Epidermal melanocyte (primary cell): Measurements from ENCODE around the gene SPAG6.
"Not testable (repeated sequence)": the region's sequence is repeated elsewhere in the genome, so short reads cannot be mapped to it uniquely, and the experiment has no call there.

Experiments
- DNase-seq: peaks from one replicate; pipeline ENCODE4 v3.0.0; 2011; ENCODE audit warnings: low spot score; ENCODE audit not compliant: insufficient read length

The SPAG6 gene

GRCh38 chr10:22345301-22346095 is at the start of gene SPAG6:
SPAG6 (plus strand) TSS chr10:22345496; CDS start chr10:22345612, 116 bp downstream.
- DNase-seq, result no peak

- no peak for DNase-seq
These were observed 44.1 kb upstream of the SPAG6 start for GRCh38 chr10:22301193-22301592.

DNA sequence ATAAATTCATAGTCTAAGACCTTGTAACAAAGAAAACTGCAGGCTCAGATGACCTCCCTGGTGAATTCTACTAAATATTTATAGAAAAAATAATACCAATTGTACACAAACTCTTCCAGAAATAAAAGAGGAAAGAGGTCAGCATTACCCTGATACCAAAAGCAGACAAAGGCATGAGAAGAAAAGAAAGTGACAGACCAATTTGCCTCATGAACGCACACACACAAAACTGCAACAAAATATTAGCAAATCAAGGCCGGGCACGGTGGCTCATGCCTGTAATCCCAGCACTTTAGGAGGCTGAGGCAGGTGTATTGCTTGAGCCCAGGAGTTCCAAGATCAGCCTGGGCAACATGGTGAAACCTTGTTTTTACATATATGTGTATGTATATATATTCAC is 41.8 kb upstream of the SPAG6 start:
- DNase-seq, result no peak

DNA sequence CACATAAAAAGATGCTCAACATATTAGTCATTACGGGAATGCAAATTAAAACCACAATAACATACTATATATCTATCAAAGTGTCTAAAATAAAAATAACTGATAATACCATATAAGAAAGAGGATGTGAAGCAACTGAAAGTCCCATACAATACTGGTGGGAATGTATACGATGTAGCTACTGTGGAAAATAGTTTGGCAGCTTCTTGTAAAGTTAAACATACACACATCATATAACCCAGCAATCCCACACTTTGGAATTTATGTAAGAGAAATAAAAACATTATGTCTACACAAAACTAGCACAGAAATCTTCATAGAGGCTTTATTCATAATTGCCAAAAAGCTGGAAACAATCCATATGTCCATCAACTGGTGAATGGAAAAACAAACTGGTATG is 39.6 kb upstream of the SPAG6 start:
- DNase-seq, result no peak

GRCh38 chr10:22308390-22308789 is 36.9 kb upstream of the SPAG6 start:
- DNase-seq, result no peak

DNA sequence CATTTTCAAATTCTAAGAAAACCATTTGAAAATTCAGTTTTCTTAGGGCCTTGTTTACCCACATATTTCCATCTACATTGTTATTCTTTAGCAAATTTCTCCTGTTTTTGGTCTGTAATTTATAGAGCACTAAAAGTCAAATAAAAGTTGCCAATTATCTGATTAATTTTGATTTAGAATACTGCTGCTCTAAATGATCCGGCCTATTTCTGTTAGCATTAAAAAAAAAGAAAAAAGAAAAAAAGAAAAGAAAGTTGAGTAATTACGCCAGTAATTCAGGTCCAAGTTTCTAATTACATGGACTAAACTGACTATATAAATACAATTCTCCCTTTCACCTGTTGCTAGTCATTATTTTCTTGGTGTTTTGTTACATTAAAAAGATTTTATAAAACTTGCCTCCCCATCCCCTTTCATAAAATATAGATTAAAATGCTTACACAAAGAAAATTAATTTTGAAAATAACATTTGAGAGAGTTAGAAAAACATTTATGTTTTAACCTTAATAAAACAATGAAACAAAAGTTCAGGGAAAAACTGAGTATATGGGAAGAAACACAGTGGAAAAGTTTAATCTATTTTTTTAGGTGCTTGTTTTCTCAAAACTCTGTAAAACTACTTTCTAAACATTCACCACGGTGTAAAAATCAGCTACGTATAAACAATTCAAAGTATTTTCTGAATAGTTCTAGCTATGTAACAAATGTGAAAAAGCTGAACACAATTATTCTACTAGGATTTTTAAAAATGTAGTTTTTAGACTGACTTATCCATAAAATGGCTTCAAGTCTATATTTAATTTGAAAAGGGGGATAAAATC is 35.9 kb upstream of the SPAG6 start:
- no peak for DNase-seq

DNA sequence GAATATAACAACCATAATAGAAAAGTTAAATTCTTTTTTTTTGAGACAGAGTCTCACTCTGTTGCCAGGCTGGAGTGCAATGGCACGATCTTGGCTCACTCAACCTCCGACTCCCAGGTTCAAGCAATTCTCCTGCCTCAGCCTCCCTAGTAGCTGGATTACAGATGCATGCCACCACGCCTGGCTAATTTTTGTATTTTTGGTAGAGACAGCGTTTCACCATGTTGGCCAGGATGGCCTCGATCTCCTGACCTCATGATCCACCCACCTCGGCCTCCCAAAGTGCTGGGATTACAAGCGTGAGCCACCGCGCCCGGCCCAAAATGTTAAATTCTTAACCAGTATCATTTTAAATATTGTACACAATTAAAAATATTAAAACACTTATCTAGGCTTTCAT is 35.3 kb upstream of the SPAG6 start:
- DNase-seq, result not testable (repeated sequence)

- DNase-seq, result no peak
These were observed 34.4 kb upstream of the SPAG6 start for GRCh38 chr10:22310928-22311327.

DNA sequence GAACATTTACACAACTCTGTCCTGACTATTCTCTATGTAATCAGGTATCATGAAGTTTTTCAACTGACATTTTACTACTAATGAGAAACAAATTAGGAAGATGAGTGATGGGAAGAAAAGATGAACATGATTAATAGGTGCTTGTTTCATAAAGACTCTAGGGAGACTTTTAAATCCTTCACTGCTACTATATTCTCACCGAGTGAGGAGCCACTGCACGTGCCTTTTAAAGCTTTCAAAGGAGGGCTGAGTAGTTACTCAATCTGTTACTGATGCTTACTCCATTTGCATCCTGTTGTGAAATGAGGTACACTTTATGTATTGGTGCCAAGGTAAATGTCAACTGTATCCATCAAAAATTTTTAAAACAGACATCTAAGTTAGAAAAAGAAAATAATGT is 30.4 kb upstream of the SPAG6 start:
- no peak for DNase-seq

GRCh38 chr10:22315455-22316285 is 29.6 kb upstream of the SPAG6 start:
- peak; percentile 54 for DNase-seq

- DNase-seq, result peak; percentile 79
These were observed 28.8 kb upstream of the SPAG6 start, which contains the start of gene COMMD3 for GRCh38 chr10:22316286-22317075. COMMD3 (plus strand) TSS chr10:22316388; CDS start chr10:22316418, 30 bp downstream.

- no peak for DNase-seq
These were observed 28.3 kb upstream of the SPAG6 start for GRCh38 chr10:22317076-22317370.

DNA sequence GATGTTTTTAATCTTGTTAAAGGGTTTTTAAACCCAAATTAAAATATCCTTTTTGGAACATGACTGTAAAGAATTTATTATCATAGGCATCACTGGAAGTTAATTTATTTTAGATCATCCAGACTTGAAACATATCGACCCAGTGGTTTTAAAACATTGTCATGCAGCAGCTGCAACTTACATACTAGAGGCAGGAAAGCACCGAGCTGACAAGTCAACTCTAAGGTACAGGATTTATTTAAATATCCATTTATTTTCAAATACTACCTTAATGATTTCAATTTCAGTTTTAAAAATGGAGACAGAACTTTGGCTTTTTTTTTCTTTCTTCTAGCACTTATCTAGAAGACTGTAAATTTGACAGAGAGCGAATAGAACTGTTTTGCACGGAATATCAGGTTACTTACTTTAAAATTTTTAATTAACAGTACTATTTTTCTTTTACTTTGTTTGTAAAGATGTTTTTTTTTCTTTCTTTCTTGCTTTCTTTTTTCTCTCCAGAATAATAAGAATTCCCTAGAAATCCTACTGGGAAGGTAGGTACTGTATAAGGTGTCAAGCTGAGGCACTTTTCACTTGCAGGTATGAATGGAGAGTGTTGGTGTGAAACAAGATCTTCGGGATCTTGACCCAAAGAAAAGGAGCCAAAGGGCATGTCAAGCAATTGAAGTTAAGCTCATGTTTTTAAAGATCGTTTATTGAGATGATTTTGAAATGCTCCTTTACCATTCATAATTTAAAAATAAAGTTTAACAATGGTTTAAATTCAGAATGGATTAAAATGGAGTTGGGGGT is 27.3 kb upstream of the SPAG6 start:
- no peak for DNase-seq

GRCh38 chr10:22318772-22319171 is 26.5 kb upstream of the SPAG6 start:
- no peak for DNase-seq

- DNase-seq, result no peak
These were observed 25.7 kb upstream of the SPAG6 start for GRCh38 chr10:22319547-22319979.

DNA sequence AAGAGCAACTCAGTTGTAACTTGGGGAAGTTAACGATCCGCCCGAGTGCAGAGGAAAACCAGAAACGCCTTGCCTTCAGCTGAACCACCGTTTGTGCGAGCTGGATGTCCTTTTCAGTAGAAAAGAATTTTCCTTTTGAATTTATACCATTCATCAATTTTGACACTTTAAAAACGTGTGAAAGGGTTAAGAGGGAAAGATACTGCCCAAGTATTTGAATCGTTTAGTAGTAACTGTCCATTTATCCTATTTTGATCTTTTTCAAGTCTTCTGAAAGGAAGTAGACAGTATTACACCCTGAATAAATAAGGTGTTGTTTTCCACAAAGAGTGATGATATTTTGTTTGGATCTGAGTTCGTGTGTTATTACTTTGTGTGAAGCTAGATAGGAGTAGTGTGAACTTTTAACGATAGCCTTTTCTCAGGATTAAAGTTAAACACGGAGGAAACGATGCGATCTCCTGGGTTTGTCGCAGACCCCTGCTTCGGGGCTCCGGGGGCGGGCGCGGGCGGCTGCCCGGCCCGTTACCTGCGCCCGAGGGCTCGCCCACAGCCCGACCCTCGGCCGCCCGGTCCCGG is 25.2 kb upstream of the SPAG6 start:
- DNase-seq, result no peak

GRCh38 chr10:22320591-22321155 is 24.6 kb upstream of the SPAG6 start, which contains the start of gene BMI1:
BMI1 (plus strand) TSS chr10:22321099; CDS start chr10:22326450, 5,351 bp downstream.
- peak; percentile 90 for DNase-seq

GRCh38 chr10:22321156-22321923 is 24.0 kb upstream of the SPAG6 start:
- DNase-seq, result peak; percentile 69
